GM19023 (cell line): ENCODE results near the gene LTA4H.

Experiments
- ATAC-seq: cut with Tn5 transposase; IDR thresholded peaks from one replicate; pipeline ENCODE4 v1.9.1; 2021; ENCODE audit warnings: mild to moderate bottlenecking, moderate library complexity; ENCODE audit not compliant: unreplicated experiment

The LTA4H gene

GRCh38 chr12:96036765-96037455 is 1.5 kb upstream of the LTA4H start:
- no peak for ATAC-seq

- ATAC-seq = no peak
Measured at GRCh38 chr12:96034621-96035282, 635 bp downstream of the LTA4H start.

- ATAC-seq = no peak
Measured at GRCh38 chr12:96033549-96034389, 1.6 kb downstream of the LTA4H start.

GRCh38 chr12:96029826-96030225 is 5.6 kb downstream of the LTA4H start:
- ATAC-seq = no peak

- ATAC-seq = no peak
Measured at GRCh38 chr12:96028538-96028937, 6.8 kb downstream of the LTA4H start.

- no peak for ATAC-seq
Measured at GRCh38 chr12:96026331-96026730, 9.1 kb downstream of the LTA4H start.

GRCh38 chr12:96025518-96025917 is 9.9 kb downstream of the LTA4H start:
- no peak for ATAC-seq

- peak; percentile 94 for ATAC-seq
Measured at GRCh38 chr12:96020314-96021003, 14.9 kb downstream of the LTA4H start.

- ATAC-seq = no peak
Measured at GRCh38 chr12:96015672-96016071, 19.7 kb downstream of the LTA4H start.

- no peak for ATAC-seq
Measured at GRCh38 chr12:96014943-96015599, 20.3 kb downstream of the LTA4H start.

- no peak for ATAC-seq
Measured at GRCh38 chr12:96007729-96008128, 27.7 kb downstream of the LTA4H start.

- ATAC-seq = no peak
Measured at GRCh38 chr12:96006727-96007126, 28.7 kb downstream of the LTA4H start.

- no peak for ATAC-seq
Measured at GRCh38 chr12:96000858-96001257, 34.5 kb downstream of the LTA4H start.

GRCh38 chr12:95999484-95999883 is 35.9 kb downstream of the LTA4H start:
- ATAC-seq = no peak

GRCh38 chr12:95998611-95999286 is 36.6 kb downstream of the LTA4H start:
- peak; percentile 95 for ATAC-seq

- ATAC-seq = no peak
Measured at GRCh38 chr12:95997911-95998510, 37.4 kb downstream of the LTA4H start.

GRCh38 chr12:95997276-95997675 is 38.1 kb downstream of the LTA4H start:
- no peak for ATAC-seq

- no peak for ATAC-seq
Measured at GRCh38 chr12:95996034-95996658, 39.2 kb downstream of the LTA4H start, which contains the start of gene HAL. TSS of gene HAL (minus strand) at chr12:95996344. CDS start at chr12:95995910, 434 bp downstream.
